IMR-90 (cell line): ENCODE results near the gene NKX1-1. TPM values are rescaled to one million over a fixed set of nuclear protein-coding genes. Genes with fewer than 3 reads are reported as not detected.

Source experiments
- ATAC-seq: fragments of 200-7000 bp; cut with Tn5 transposase; 2 replicates; pipeline ENCODE4 v1.9.1; 2020; ENCODE audit warnings: low read depth, mild to moderate bottlenecking, moderate library complexity
- BruUV-seq: library from RNA; stranded (reverse); fragments of 400-500 nt; replicated peaks from 2 replicates; lab custom pipeline; 2021; lab: Mats Ljungman, UMichigan
- CTCF ChIA-PET: fragments of 300-600 bp; formaldehyde crosslinking; extraction: SDS; loops from one replicate; lab custom pipeline; 2021; ENCODE audit warnings: antibody characterized with exemption; lab: Yijun Ruan, JAX
- POLR2A ChIA-PET: fragments of 300-600 bp; sonication (Branson Sonifier 250); formaldehyde crosslinking; loops from one replicate; lab custom pipeline; 2022; ENCODE audit warnings: antibody characterized with exemption; ENCODE audit not compliant: unreplicated experiment; lab: Charles Lee
- DNase-seq: peaks from one replicate; pipeline ENCODE4 v3.0.0; 2013
- H2AFZ ChIP-seq: replicated peaks from 2 replicates; pipeline ENCODE3; 2013; ENCODE audit warnings: low read length, mild to moderate bottlenecking; ENCODE audit not compliant: poor library complexity
- H2AK5ac ChIP-seq: 2 replicates; pipeline ENCODE4 v1.6.1; 2013; ENCODE audit warnings: low read depth, low read length, inconsistent platforms
- H2AK9ac ChIP-seq: replicated peaks from 2 replicates; pipeline ENCODE3; 2013; ENCODE audit warnings: mild to moderate bottlenecking, low read depth, low read length, moderate library complexity; ENCODE audit not compliant: poor library complexity
- H2BK120ac ChIP-seq: 2 replicates; pipeline ENCODE4 v1.6.1; 2013; ENCODE audit warnings: low read depth, low read length, inconsistent platforms
- H2BK15ac ChIP-seq: 3 replicates; pipeline ENCODE4 v1.6.1; 2013; ENCODE audit warnings: low read depth, low read length, inconsistent platforms
- H2BK20ac ChIP-seq: 2 replicates; pipeline ENCODE4 v1.6.1; 2013; ENCODE audit warnings: low read depth, mild to moderate bottlenecking, inconsistent platforms, low read length, moderate library complexity
- H2BK5ac ChIP-seq: 2 replicates; pipeline ENCODE4 v1.6.1; 2013; ENCODE audit warnings: mild to moderate bottlenecking, low read depth, low read length, inconsistent platforms; ENCODE audit not compliant: poor library complexity, severe bottlenecking
- H3K14ac ChIP-seq: replicated peaks from 2 replicates; pipeline ENCODE4 v1.6.1; 2013; ENCODE audit warnings: low read depth, low read length, inconsistent platforms
- H3K18ac ChIP-seq: 2 replicates; pipeline ENCODE4 v1.6.1; 2013; ENCODE audit warnings: low read depth, low read length, control low read depth
- H3K23ac ChIP-seq: 2 replicates; pipeline ENCODE4 v1.6.1; 2013; ENCODE audit warnings: low read depth, low read length, inconsistent platforms
- H3K27ac ChIP-seq: 2 replicates; pipeline ENCODE4 v1.5.1; 2013; ENCODE audit warnings: mild to moderate bottlenecking, control low read depth, low read length; ENCODE audit not compliant: insufficient read depth
- H3K27me3 ChIP-seq: 2 replicates; pipeline ENCODE4 v1.6.1; 2013; ENCODE audit warnings: low read length; ENCODE audit not compliant: control insufficient read depth, insufficient read depth
- H3K36me3 ChIP-seq: 2 replicates; pipeline ENCODE4 v1.6.1; 2013; ENCODE audit warnings: low read length, mixed read lengths; ENCODE audit not compliant: control insufficient read depth, insufficient read depth
- H3K4ac ChIP-seq: 2 replicates; pipeline ENCODE4 v1.6.1; 2013; ENCODE audit warnings: low read depth, low read length, inconsistent platforms
- H3K4me1 ChIP-seq: 2 replicates; pipeline ENCODE4 v1.6.1; 2013; ENCODE audit warnings: low read length, mixed read lengths; ENCODE audit not compliant: control insufficient read depth, insufficient read depth
- H3K4me2 ChIP-seq: 2 replicates; pipeline ENCODE4 v1.6.1; 2013; ENCODE audit warnings: low read depth, mild to moderate bottlenecking, control low read depth, low read length, moderate library complexity
- H3K4me3 ChIP-seq: 2 replicates; pipeline ENCODE4 v1.5.1; 2013; ENCODE audit warnings: low read depth, mild to moderate bottlenecking, control low read depth, low read length, moderate library complexity; ENCODE audit not compliant: insufficient read depth
- H3K56ac ChIP-seq: 2 replicates; pipeline ENCODE4 v1.6.1; 2013; ENCODE audit warnings: low read length, inconsistent platforms; ENCODE audit not compliant: insufficient read depth; ENCODE audit errors: extremely low read depth
- H3K79me1 ChIP-seq, 2 experiments: 2 replicates each; pipeline ENCODE4 v1.6.1; 2013; ENCODE audit warnings: low read length in 2 of 2, inconsistent platforms in 1 of 2, low read depth in 1 of 2
- H3K9ac ChIP-seq: 2 replicates; pipeline ENCODE4 v1.6.1; 2013; ENCODE audit warnings: low read depth, low read length, control low read depth
- H3K9me1 ChIP-seq: 2 replicates; pipeline ENCODE4 v1.6.1; 2013; ENCODE audit warnings: low read length, inconsistent platforms; ENCODE audit not compliant: insufficient read depth
- H3K9me3 ChIP-seq: 2 replicates; pipeline ENCODE4 v1.6.1; 2013; ENCODE audit warnings: low read length; ENCODE audit not compliant: control insufficient read depth, insufficient read depth
- H4K20me1 ChIP-seq: 2 replicates; pipeline ENCODE4 v1.6.1; 2013; ENCODE audit warnings: low read length, inconsistent platforms; ENCODE audit not compliant: insufficient read depth
- H4K5ac ChIP-seq: 2 replicates; pipeline ENCODE4 v1.6.1; 2013; ENCODE audit warnings: mild to moderate bottlenecking, low read depth, low read length, control low read depth
- H4K8ac ChIP-seq, 2 experiments: 2 replicates each; pipeline ENCODE4 v1.6.1; 2013; ENCODE audit warnings: low read depth in 2 of 2, low read length in 2 of 2, control low read depth in 1 of 2, inconsistent platforms in 1 of 2
- H4K91ac ChIP-seq: 2 replicates; pipeline ENCODE4 v1.6.1; 2013; ENCODE audit warnings: low read depth, low read length, inconsistent platforms; ENCODE audit not compliant: insufficient read depth
- BHLHE40 ChIP-seq: fragments of 150-350 bp; IDR thresholded peaks from 2 replicates; pipeline ENCODE4 v1.6.1; 2016; ENCODE audit warnings: mild to moderate bottlenecking, low read depth, low read length
- CEBPB ChIP-seq: IDR thresholded peaks from 2 replicates; pipeline ENCODE4 v1.6.1; 2012; ENCODE audit warnings: low read depth, low read length, improper control_type of control experiment
- FOS ChIP-seq: fragments of 150-350 bp; IDR thresholded peaks from 2 replicates; pipeline ENCODE4 v1.6.1; 2016; ENCODE audit warnings: low read depth, low read length
- MAFK ChIP-seq: IDR thresholded peaks from 2 replicates; pipeline ENCODE4 v1.6.1; 2012; ENCODE audit warnings: low read depth, low read length, improper control_type of control experiment
- MAZ ChIP-seq: IDR thresholded peaks from 2 replicates; pipeline ENCODE4 v1.6.1; 2012; ENCODE audit warnings: low read depth, mild to moderate bottlenecking, low read length, improper control_type of control experiment, moderate library complexity, borderline replicate concordance
- NFE2L2 ChIP-seq: fragments of 150-350 bp; IDR thresholded peaks from 2 replicates; pipeline ENCODE4 v1.6.1; 2016; ENCODE audit warnings: low read depth, mild to moderate bottlenecking, low read length
- POLR2A ChIP-seq: IDR thresholded peaks from 2 replicates; pipeline ENCODE4 v1.6.1; 2012; ENCODE audit warnings: mild to moderate bottlenecking, low read depth, low read length
- RAD21 ChIP-seq: IDR thresholded peaks from 2 replicates; pipeline ENCODE4 v1.6.1; 2012; ENCODE audit warnings: low read length, improper control_type of control experiment
- RCOR1 ChIP-seq: IDR thresholded peaks from 2 replicates; pipeline ENCODE4 v1.6.1; 2012; ENCODE audit warnings: mild to moderate bottlenecking, low read length, improper control_type of control experiment; ENCODE audit not compliant: insufficient replicate concordance
- RFX5 ChIP-seq: IDR thresholded peaks from 2 replicates; pipeline ENCODE4 v1.8.0; 2012; ENCODE audit warnings: low read depth, mild to moderate bottlenecking, low read length, moderate library complexity
- SMC3 ChIP-seq: fragments of 150-350 bp; IDR thresholded peaks from 2 replicates; pipeline ENCODE4 v1.6.1; 2016; ENCODE audit warnings: low read depth, mild to moderate bottlenecking, antibody characterized with exemption, low read length, moderate library complexity
- WGBS, 2 experiments: methylation state at CpG; one replicate each; pipeline versions ENCODE4 v1.1.5 to v1.1.7; 2013; ENCODE audit warnings: missing lambda C conversion rate in 2 of 2; ENCODE audit not compliant: insufficient read length in 1 of 2; ENCODE audit errors: extremely low coverage in 2 of 2; 5-methylcytosine and 5-hydroxymethylcytosine counted together
- dilution Hi-C: fragments of 300-500 bp; cut with HindIII; formaldehyde crosslinking; loops from one replicate; pipeline ENCODE4 v1.14.3; 2018; ENCODE audit warnings: low sequenced_read_pairs; ENCODE audit not compliant: unreplicated experiment
- in situ Hi-C: fragments of 300-500 bp; cut with MboI; formaldehyde crosslinking; loops from 3 replicates; pipeline ENCODE4 v1.14.3; 2019; ENCODE audit warnings: low sequenced_read_pairs, inconsistent platforms, mixed read lengths
- intact Hi-C: fragments of 100-400 bp; cut with micrococcal nuclease; formaldehyde crosslinking; loops from 2 replicates; pipeline ENCODE4 v1.10.0; 2022
- polyA plus RNA-seq, 3 experiments: library from polyadenylated mRNA; depleted of rRNA; stranded (reverse); fragments of >200 nt; gene quantifications; 2 replicates each; pipeline ENCODE4 v1.2.3, GENCODE V29; 2012; ENCODE audit warnings: low replicate concordance in 1 of 3
- total RNA-seq: library from RNA; depleted of rRNA; stranded (reverse); fragments of >200 nt; gene quantifications from 2 replicates; pipeline ENCODE4 v1.2.3, GENCODE V29; 2012
- TF ChIP-seq, protein P1 (sequence below): conservative IDR thresholded peaks from 2 replicates; pipeline ENCODE4 v1.5.1; 2012; ENCODE audit warnings: mild to moderate bottlenecking, low read depth, low read length, improper control_type of control experiment
- TF ChIP-seq, protein P2 (sequence below): fragments of 150-350 bp; IDR thresholded peaks from 2 replicates; pipeline ENCODE4 v1.6.1; 2016; ENCODE audit warnings: low read depth, mild to moderate bottlenecking, low read length, moderate library complexity, borderline replicate concordance

Gene NKX1-1
- total and polyA plus RNA-seq, 2 of the 4 experiments (the other 2 are of a cell fraction), result not detected

DNA sequence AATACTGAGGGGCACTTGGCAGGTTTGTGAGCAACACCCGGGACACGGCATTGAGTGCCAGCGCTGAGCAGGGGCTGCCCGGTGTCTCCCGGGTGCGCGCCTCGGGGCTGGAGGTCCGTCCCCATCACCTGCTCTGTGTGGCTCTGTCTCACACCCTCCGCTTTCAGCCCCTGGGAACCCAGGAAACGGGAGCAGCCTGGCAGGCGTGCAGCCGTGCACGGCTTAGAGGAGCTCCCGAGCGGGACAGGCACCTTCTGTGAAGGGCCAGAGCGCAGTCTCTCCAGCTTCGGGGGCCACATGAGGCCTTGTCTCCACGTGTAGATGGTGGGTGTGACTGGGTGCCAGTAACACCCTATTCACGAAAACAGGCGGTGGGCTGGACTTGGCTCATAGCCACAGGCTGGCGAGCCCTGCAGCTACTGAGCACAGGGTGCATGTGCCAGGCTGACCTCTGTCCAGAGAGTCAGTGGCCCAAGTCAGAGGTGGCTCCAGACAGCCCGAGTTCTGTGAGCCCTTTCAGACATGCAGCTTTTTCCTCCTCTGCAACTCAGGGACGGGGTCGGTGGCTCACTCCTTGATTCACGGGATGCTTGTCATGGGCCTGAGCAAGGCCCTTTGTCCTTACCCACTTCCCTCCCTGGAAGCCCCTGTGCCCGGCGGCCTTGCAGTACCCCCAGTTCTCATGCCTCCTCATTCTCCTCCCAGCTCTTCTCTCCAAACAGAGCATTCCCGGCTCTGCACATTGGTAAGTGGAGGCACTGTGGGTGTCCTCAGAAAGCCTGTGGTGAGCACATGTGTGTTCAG lies 35.7 kb downstream of the NKX1-1 start (continued):
- TF ChIP-seq FOS, result no peak

DNA sequence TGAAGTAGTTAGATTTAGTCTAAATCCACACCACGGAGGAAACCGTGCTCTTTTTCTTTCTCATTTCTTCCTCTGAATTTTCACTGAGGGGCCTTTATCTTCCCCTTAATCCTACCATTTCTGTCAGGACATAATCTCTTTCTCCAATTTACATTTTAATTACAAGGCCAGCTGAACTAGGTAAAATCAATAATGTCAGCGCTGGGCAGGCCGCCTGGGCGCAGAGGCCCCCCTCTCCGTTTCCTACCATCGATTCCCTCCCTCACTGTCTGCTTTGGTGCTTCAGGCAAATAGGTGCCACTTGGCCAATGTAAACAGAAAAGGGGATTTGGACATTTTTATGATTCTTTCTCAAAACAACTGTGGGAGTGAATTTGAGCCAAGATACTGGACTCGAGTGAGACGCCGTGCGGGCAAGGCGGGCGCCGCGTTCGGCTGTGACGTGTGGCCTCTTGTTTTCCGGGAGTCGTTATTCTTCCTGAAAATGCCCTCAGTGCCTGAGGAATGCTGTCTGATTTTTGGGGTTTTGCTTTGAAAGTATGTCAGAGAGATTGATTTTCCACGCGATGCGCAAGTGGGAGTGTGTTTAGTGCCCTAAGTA lies 36.7 kb downstream of the NKX1-1 start:
- H3K4me1 ChIP-seq, result no peaks in the 10 kb centered on the region
- H2BK120ac ChIP-seq, result no peak overlapping the region
- no peak overlapping the region for H2AK9ac ChIP-seq
- POLR2A ChIA-PET, result no interaction called here
- no peak overlapping the region for H3K9ac ChIP-seq
- H3K27ac ChIP-seq, result no peak overlapping the region
- H3K9me3 ChIP-seq, result no peaks in the 10 kb centered on the region; the same call in 1 of the 2 replicates
- CTCF ChIA-PET, result no interaction called here
- no peak overlapping the region for H3K56ac ChIP-seq
- in situ Hi-C loops (no loop called here), intact Hi-C loops (loop anchor here (10.0 kb wide), 1 partner anchor 355 kb away; the partner anchor contains the start of genes TACC3 and TMEM129), dilution Hi-C loops (no loop called here)
- no peak overlapping the region for H4K8ac ChIP-seq
- no peak overlapping the region for H3K14ac ChIP-seq
- H3K27me3 ChIP-seq, result no peaks in the 10 kb centered on the region
- no peak overlapping the region for H4K5ac ChIP-seq
- H2BK5ac ChIP-seq, result no peak overlapping the region
- no peaks in the 10 kb centered on the region; the same call in 1 of the 2 replicates for H3K9me1 ChIP-seq
- H2BK20ac ChIP-seq, result no peak overlapping the region
- no peak overlapping the region for H3K18ac ChIP-seq
- no peak overlapping the region for H2AK5ac ChIP-seq
- H3K79me1 ChIP-seq, result no peaks in the 10 kb centered on the region
- H3K4ac ChIP-seq, result no peak overlapping the region
- no peak overlapping the region for H4K91ac ChIP-seq
- H2AFZ ChIP-seq, result no peak overlapping the region
- DNase-seq (no peak), ATAC-seq (no peak)
- no TSS peak for BruUV-seq
- 75% methylated on average over 6 of the region's 22 CpGs; no CpG with 5 or more reads in 1 of the 2 experiments for WGBS, 2 experiments
- H2BK15ac ChIP-seq, result no peak overlapping the region
- H3K4me3 ChIP-seq, result no peak overlapping the region
- no peak overlapping the region for H3K4me2 ChIP-seq
- peaks cover 23% of the 10 kb centered on the region for H3K36me3 ChIP-seq
- H3K23ac ChIP-seq, result no peak overlapping the region
- H4K20me1 ChIP-seq, result no peaks in the 10 kb centered on the region
- TF ChIP-seq RFX5, result no peak
- no peak for TF ChIP-seq POLR2A
- TF ChIP-seq, protein P1, sequence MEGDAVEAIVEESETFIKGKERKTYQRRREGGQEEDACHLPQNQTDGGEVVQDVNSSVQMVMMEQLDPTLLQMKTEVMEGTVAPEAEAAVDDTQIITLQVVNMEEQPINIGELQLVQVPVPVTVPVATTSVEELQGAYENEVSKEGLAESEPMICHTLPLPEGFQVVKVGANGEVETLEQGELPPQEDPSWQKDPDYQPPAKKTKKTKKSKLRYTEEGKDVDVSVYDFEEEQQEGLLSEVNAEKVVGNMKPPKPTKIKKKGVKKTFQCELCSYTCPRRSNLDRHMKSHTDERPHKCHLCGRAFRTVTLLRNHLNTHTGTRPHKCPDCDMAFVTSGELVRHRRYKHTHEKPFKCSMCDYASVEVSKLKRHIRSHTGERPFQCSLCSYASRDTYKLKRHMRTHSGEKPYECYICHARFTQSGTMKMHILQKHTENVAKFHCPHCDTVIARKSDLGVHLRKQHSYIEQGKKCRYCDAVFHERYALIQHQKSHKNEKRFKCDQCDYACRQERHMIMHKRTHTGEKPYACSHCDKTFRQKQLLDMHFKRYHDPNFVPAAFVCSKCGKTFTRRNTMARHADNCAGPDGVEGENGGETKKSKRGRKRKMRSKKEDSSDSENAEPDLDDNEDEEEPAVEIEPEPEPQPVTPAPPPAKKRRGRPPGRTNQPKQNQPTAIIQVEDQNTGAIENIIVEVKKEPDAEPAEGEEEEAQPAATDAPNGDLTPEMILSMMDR, result no peak
- no peak for TF ChIP-seq MAZ
- TF ChIP-seq, protein P2, sequence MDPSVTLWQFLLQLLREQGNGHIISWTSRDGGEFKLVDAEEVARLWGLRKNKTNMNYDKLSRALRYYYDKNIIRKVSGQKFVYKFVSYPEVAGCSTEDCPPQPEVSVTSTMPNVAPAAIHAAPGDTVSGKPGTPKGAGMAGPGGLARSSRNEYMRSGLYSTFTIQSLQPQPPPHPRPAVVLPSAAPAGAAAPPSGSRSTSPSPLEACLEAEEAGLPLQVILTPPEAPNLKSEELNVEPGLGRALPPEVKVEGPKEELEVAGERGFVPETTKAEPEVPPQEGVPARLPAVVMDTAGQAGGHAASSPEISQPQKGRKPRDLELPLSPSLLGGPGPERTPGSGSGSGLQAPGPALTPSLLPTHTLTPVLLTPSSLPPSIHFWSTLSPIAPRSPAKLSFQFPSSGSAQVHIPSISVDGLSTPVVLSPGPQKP, result no peak
- TF ChIP-seq MAFK, result no peak
- no peak for TF ChIP-seq RAD21
- no peak for TF ChIP-seq CEBPB
- no peak for TF ChIP-seq FOS
- TF ChIP-seq BHLHE40, result no peak
- TF ChIP-seq RCOR1, result no peak
- no peak for TF ChIP-seq SMC3
- no peak for TF ChIP-seq NFE2L2
